Measurements from ENCODE around the gene MYH14.

DNA sequence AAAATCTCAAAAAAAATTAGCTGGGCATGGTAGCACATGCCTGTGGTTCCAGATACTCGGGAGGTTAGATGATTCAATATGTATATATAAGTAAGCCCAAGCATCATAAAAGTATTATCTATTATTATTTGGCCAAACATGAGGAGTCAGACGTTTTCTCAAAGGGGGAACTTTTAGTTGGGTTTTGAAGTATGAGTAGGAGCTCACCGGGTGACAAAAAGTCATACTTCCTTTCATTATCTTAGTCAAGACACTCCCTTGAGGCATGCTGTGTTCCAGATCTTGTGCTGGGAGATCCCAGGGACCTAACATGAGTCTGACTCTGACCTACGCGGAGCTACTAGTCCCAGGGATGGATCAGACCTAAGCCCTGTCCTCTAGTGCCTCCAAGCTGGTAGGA, 8.2 kb upstream of the MYH14 start:
- TF ChIP-seq, protein P1, sequence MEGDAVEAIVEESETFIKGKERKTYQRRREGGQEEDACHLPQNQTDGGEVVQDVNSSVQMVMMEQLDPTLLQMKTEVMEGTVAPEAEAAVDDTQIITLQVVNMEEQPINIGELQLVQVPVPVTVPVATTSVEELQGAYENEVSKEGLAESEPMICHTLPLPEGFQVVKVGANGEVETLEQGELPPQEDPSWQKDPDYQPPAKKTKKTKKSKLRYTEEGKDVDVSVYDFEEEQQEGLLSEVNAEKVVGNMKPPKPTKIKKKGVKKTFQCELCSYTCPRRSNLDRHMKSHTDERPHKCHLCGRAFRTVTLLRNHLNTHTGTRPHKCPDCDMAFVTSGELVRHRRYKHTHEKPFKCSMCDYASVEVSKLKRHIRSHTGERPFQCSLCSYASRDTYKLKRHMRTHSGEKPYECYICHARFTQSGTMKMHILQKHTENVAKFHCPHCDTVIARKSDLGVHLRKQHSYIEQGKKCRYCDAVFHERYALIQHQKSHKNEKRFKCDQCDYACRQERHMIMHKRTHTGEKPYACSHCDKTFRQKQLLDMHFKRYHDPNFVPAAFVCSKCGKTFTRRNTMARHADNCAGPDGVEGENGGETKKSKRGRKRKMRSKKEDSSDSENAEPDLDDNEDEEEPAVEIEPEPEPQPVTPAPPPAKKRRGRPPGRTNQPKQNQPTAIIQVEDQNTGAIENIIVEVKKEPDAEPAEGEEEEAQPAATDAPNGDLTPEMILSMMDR (IDR thresholded peaks at IDR 0.05; ENCODE audit: low read depth, low read length) = no peak
- TF ChIP-seq EZH2phosphoT487 (IDR thresholded peaks at IDR 0.05; ENCODE audit: low read depth) = no peak
